NCI-H2196 treated with DMSO at 0.1 percent for 48 hours (cell line): ENCODE measurements around the gene SMTNL2.
"Not testable (repeated sequence)": the region's sequence is repeated elsewhere in the genome, so short reads cannot be mapped to it uniquely, and the experiment has no call there.

Experiments
- DNase-seq: peaks from one replicate; lab custom pipeline; 2025; ENCODE audit not compliant: unreplicated experiment; lab: John Stamatoyannopoulos, UW

The SMTNL2 gene

GRCh38 chr17:4599505-4600281 lies 15.4 kb downstream of the SMTNL2 start:
- DNase-seq, result no peak

GRCh38 chr17:4600563-4600962 lies 16.2 kb downstream of the SMTNL2 start:
- no peak for DNase-seq

GRCh38 chr17:4601326-4601725 lies 17.0 kb downstream of the SMTNL2 start:
- DNase-seq, result no peak

GRCh38 chr17:4602041-4602440 lies 17.7 kb downstream of the SMTNL2 start:
- DNase-seq, result no peak

- peak; percentile 31 for DNase-seq
These were observed 19.8 kb downstream of the SMTNL2 start for GRCh38 chr17:4604111-4604644.

- not testable (repeated sequence) for DNase-seq
These were observed 20.4 kb downstream of the SMTNL2 start for GRCh38 chr17:4604736-4605135.

GRCh38 chr17:4605826-4606225 lies 21.5 kb downstream of the SMTNL2 start:
- no peak for DNase-seq

- DNase-seq, result no peak
These were observed 23.0 kb downstream of the SMTNL2 start for GRCh38 chr17:4607261-4607741.

GRCh38 chr17:4607773-4608187 lies 23.5 kb downstream of the SMTNL2 start:
- no peak for DNase-seq

GRCh38 chr17:4609761-4610160 lies 25.4 kb downstream of the SMTNL2 start:
- DNase-seq, result no peak

GRCh38 chr17:4610162-4610561 lies 25.8 kb downstream of the SMTNL2 start:
- no peak for DNase-seq

- no peak for DNase-seq
These were observed 26.3 kb downstream of the SMTNL2 start for GRCh38 chr17:4610656-4611055.

- no peak for DNase-seq
These were observed 32.1 kb downstream of the SMTNL2 start for GRCh38 chr17:4616476-4616875.

GRCh38 chr17:4617090-4617489 lies 32.8 kb downstream of the SMTNL2 start:
- no peak for DNase-seq

- DNase-seq, result no peak
These were observed 33.4 kb downstream of the SMTNL2 start for GRCh38 chr17:4617590-4618351.

- DNase-seq, result no peak
These were observed 36.3 kb downstream of the SMTNL2 start for GRCh38 chr17:4620531-4621101.

- no peak for DNase-seq
These were observed 38.0 kb downstream of the SMTNL2 start for GRCh38 chr17:4622375-4622774.

- DNase-seq, result no peak
These were observed 38.9 kb downstream of the SMTNL2 start for GRCh38 chr17:4623249-4623648.

- DNase-seq, result not testable (repeated sequence)
These were observed 40.2 kb downstream of the SMTNL2 start for GRCh38 chr17:4624451-4624911.

GRCh38 chr17:4625181-4625617 lies 40.9 kb downstream of the SMTNL2 start:
- DNase-seq, result no peak

GRCh38 chr17:4626734-4627256 lies 42.5 kb downstream of the SMTNL2 start:
- DNase-seq, result no peak
